Stimulated activated CD4-positive, alpha-beta T cell treated with anti-CD3 and anti-CD28 coated beads, TNF-alpha, amount 100 ng/mL, for 1 hour (primary cell): ENCODE data around the gene TICAM2.
"Not testable (repeated sequence)": the region's sequence is repeated elsewhere in the genome, so short reads cannot be mapped to it uniquely, and the experiment has no call there.

Source experiments
- DNase-seq, 3 donors: peaks; one replicate each; pipeline ENCODE4 v3.0.0-alpha.2; 2020; ENCODE audit warnings: low read depth in 3 of 3, low spot score in 1 of 3

The TICAM2 gene

GRCh38 chr5:115601701-115602590 lies at the start of gene TICAM2:
Gene TICAM2, minus strand, starts transcription at chr5:115602479. Its CDS starts 21,223 bp downstream, at chr5:115581256.
- DNase-seq = peak in 2 of 3 donors; percentile 3 to 46

- DNase-seq = no peak
These were observed 47.3 kb upstream of the TICAM2 start for GRCh38 chr5:115649541-115649940.

GRCh38 chr5:115648056-115648455 lies 45.8 kb upstream of the TICAM2 start:
- no peak for DNase-seq

GRCh38 chr5:115645386-115645785 lies 43.1 kb upstream of the TICAM2 start:
- DNase-seq = not testable (repeated sequence)

GRCh38 chr5:115644046-115644445 lies 41.8 kb upstream of the TICAM2 start:
- DNase-seq = no peak

- DNase-seq = no peak
These were observed 39.7 kb upstream of the TICAM2 start for GRCh38 chr5:115641948-115642347.

- DNase-seq = no peak
These were observed 38.0 kb upstream of the TICAM2 start for GRCh38 chr5:115640274-115640673.

GRCh38 chr5:115639377-115639776 lies 37.1 kb upstream of the TICAM2 start:
- DNase-seq = no peak

- no peak for DNase-seq
These were observed 35.2 kb upstream of the TICAM2 start for GRCh38 chr5:115637507-115637906.

- DNase-seq = no peak
These were observed 33.7 kb upstream of the TICAM2 start for GRCh38 chr5:115636008-115636407.

- DNase-seq = peak; percentile 52 to 78 (median 53)
These were observed 32.3 kb upstream of the TICAM2 start for GRCh38 chr5:115634343-115635132.

GRCh38 chr5:115629903-115630302 lies 27.6 kb upstream of the TICAM2 start:
- no peak for DNase-seq

- no peak for DNase-seq
These were observed 25.1 kb upstream of the TICAM2 start for GRCh38 chr5:115627295-115627865.

GRCh38 chr5:115626445-115626823 lies 24.2 kb upstream of the TICAM2 start:
- no peak for DNase-seq

- peak; percentile 97 to 100 (median 99) for DNase-seq
These were observed 23.5 kb upstream of the TICAM2 start, which contains the start of gene TMED7 for GRCh38 chr5:115625579-115626444. Gene TMED7, minus strand, starts transcription at chr5:115626036. Its CDS starts 244 bp downstream, at chr5:115625792.

- no peak for DNase-seq
These were observed 22.7 kb upstream of the TICAM2 start for GRCh38 chr5:115624994-115625393.

- no peak for DNase-seq
These were observed 21.4 kb upstream of the TICAM2 start for GRCh38 chr5:115623658-115624057.

- no peak for DNase-seq
These were observed 19.2 kb upstream of the TICAM2 start for GRCh38 chr5:115621365-115621900.

GRCh38 chr5:115616892-115617291 lies 14.6 kb upstream of the TICAM2 start:
- DNase-seq = no peak

- DNase-seq = no peak
These were observed 14.2 kb upstream of the TICAM2 start for GRCh38 chr5:115616472-115616871.
